K562 (cell line): Measurements from ENCODE around the gene TPSAB1. TPM values are rescaled to one million over a fixed set of nuclear protein-coding genes. Genes with fewer than 3 reads are reported as not detected.
"Not testable (repeated sequence)": the region's sequence is repeated elsewhere in the genome, so short reads cannot be mapped to it uniquely, and the experiment has no call there.

Experiments
- ATAC-seq: fragments of 200-7000 bp; cut with Tn5 transposase; 3 replicates; pipeline ENCODE4 v1.9.1; 2020; ENCODE audit warnings: moderate library complexity
- BruUV-seq: library from RNA; stranded (reverse); fragments of 400-500 nt; replicated peaks from 2 replicates; lab custom pipeline; 2021; lab: Mats Ljungman, UMichigan
- CTCF ChIA-PET: fragments of 300-600 bp; formaldehyde crosslinking; extraction: SDS; loops from one replicate; lab custom pipeline; 2021; ENCODE audit warnings: low intra/inter-chr PET ratio; lab: Yijun Ruan, JAX
- POLR2A ChIA-PET: fragments of 300-600, 350-650 bp; sonication (Branson Sonifier 250); formaldehyde crosslinking; extraction: SDS; loops from one replicate; lab custom pipeline; 2021; ENCODE audit warnings: antibody characterized with exemption, inconsistent platforms; lab: Yijun Ruan, JAX
- DNase-seq, 4 experiments: peaks; one replicate each; pipeline versions ENCODE4 v3.0.0 to v3.0.0-alpha.2; 2011 to 2018; ENCODE audit warnings: low spot score in 3 of 4, mixed read lengths in 3 of 4; ENCODE audit errors: extremely low read depth in 1 of 4
- FAIRE-seq: peaks from 2 replicates; lab custom pipeline; 2011; peaks lifted over from hg19 to GRCh38; lab: Jason Lieb, UNC
- H2AFZ ChIP-seq: 2 replicates; pipeline ENCODE4 v1.6.0; 2011; ENCODE audit warnings: low read depth, low read length, control low read depth, inconsistent platforms
- H3K27ac ChIP-seq: fragments of 200-600 bp; 3 replicates; pipeline ENCODE4 v1.8.0; 2011; ENCODE audit warnings: low read depth, mild to moderate bottlenecking, control low read depth, inconsistent platforms, low read length, moderate library complexity, mixed read lengths; ENCODE audit errors: extremely low read depth
- H3K27me3 ChIP-seq, 2 experiments: fragments of 300-600 bp in 1 of 2; 2 replicates in 1 of 2; 3 replicates in 1 of 2; pipeline versions ENCODE4 v1.6.0 to v1.8.0; 2011; ENCODE audit warnings: inconsistent platforms in 2 of 2, low read length in 2 of 2, mild to moderate bottlenecking in 1 of 2, mixed read lengths in 1 of 2, moderate library complexity in 1 of 2; ENCODE audit not compliant: control insufficient read depth in 2 of 2, insufficient read depth in 2 of 2
- H3K36me3 ChIP-seq: fragments of 300-600 bp; 3 replicates; pipeline ENCODE4 v1.8.0; 2011; ENCODE audit warnings: mild to moderate bottlenecking, low read length, inconsistent platforms; ENCODE audit not compliant: control insufficient read depth, insufficient read depth
- H3K4me1 ChIP-seq, 2 experiments: fragments of 200-600 bp in 1 of 2; replicated peaks in 1 of 2; 2 replicates in 1 of 2; 3 replicates in 1 of 2; pipeline versions ENCODE4 v1.5.1 to v1.8.0; 2011; ENCODE audit warnings: inconsistent platforms in 2 of 2, low read length in 2 of 2, mild to moderate bottlenecking in 1 of 2, mixed read lengths in 1 of 2, moderate library complexity in 1 of 2; ENCODE audit not compliant: control insufficient read depth in 2 of 2, insufficient read depth in 2 of 2
- H3K4me2 ChIP-seq: 2 replicates; pipeline ENCODE4 v1.6.1; 2011; ENCODE audit warnings: low read length, control low read depth, inconsistent platforms, mixed read lengths; ENCODE audit not compliant: insufficient read depth
- H3K4me3 ChIP-seq: fragments of 200-600 bp; sonication (generic), shearing (Covaris generic); 2 replicates; pipeline ENCODE4 v1.5.1; 2016; ENCODE audit warnings: control low read depth, inconsistent platforms
- H3K79me2 ChIP-seq: fragments of 200-600 bp; 3 replicates; pipeline ENCODE4 v1.8.0; 2011; ENCODE audit warnings: low read length, inconsistent platforms; ENCODE audit not compliant: control insufficient read depth, insufficient read depth
- H3K9ac ChIP-seq, 2 experiments: 2 replicates each; pipeline versions ENCODE4 v1.6.0 to v1.6.1; 2011; ENCODE audit warnings: low read depth in 2 of 2, low read length in 2 of 2, control low read depth in 1 of 2, inconsistent platforms in 1 of 2, mild to moderate bottlenecking in 1 of 2, mixed read lengths in 1 of 2; ENCODE audit not compliant: insufficient read depth in 1 of 2
- H3K9me1 ChIP-seq: one replicate; pipeline ENCODE4 v1.6.0; 2011; ENCODE audit warnings: inconsistent platforms, mild to moderate bottlenecking, low read length, moderate library complexity; ENCODE audit not compliant: control insufficient read depth, insufficient read depth
- H3K9me3 ChIP-seq: replicated peaks from 2 replicates; pipeline ENCODE4 v1.5.1; 2011; ENCODE audit warnings: low read depth, low read length, inconsistent platforms; ENCODE audit not compliant: control insufficient read depth, insufficient read depth
- H4K20me1 ChIP-seq: replicated peaks from 2 replicates; pipeline ENCODE4 v1.6.1; 2011; ENCODE audit warnings: low read length, inconsistent platforms, mixed read lengths; ENCODE audit not compliant: control insufficient read depth, insufficient read depth
- WGBS: fragments of 100-300 bp; shearing (Covaris generic); methylation state at CpG from one replicate; pipeline ENCODE4 v1.1.6; 2016; ENCODE audit warnings: low coverage, mixed read lengths; ENCODE audit not compliant: insufficient coverage; ENCODE audit errors: missing lambda C conversion rate; 5-methylcytosine and 5-hydroxymethylcytosine counted together
- in situ Hi-C: fragments of 300-500 bp; cut with MboI; formaldehyde crosslinking; loops from 4 replicates; pipeline ENCODE4 v1.15.0; 2018; ENCODE audit warnings: inconsistent platforms, mixed read lengths
- intact Hi-C: fragments of 100-400 bp; cut with micrococcal nuclease; formaldehyde crosslinking; loops from 2 replicates; pipeline ENCODE4 v1.14.2; 2022
- polyA plus RNA-seq, 8 experiments: library from polyadenylated mRNA; depleted of rRNA in 4 of 8; stranded (reverse) in 5 of 8; unstranded in 3 of 8; fragments of >200 nt; fragmentation: Nextera tagmentation in 2 of 8; fragmentation: Illumina TruSeq in 1 of 8; extraction: Ambion mirVana in 2 of 8; extraction: Trizol in 1 of 8; gene quantifications; 2 replicates each; pipeline versions ENCODE4 v1.2.1 to v1.2.3, GENCODE V29; 2011 to 2014; ENCODE audit warnings: inconsistent platforms in 1 of 8, missing spikeins in 1 of 8
- total RNA-seq, 7 experiments: library from RNA; depleted of rRNA in 6 of 7; stranded (reverse); fragments of >200 nt in 6 of 7; fragmentation: Illumina TruSeq in 2 of 7; extraction: Trizol in 2 of 7; gene quantifications; 2 replicates each; pipeline versions ENCODE4 v1.2.1 to v1.2.3, GENCODE V29; 2011 to 2021; ENCODE audit warnings: low replicate concordance in 1 of 7

Gene TPSAB1
- total and polyA plus RNA-seq, 9 of the 15 experiments (the other 6 are each of a cell fraction or from before 2014, with no cell fraction given): not detected

DNA sequence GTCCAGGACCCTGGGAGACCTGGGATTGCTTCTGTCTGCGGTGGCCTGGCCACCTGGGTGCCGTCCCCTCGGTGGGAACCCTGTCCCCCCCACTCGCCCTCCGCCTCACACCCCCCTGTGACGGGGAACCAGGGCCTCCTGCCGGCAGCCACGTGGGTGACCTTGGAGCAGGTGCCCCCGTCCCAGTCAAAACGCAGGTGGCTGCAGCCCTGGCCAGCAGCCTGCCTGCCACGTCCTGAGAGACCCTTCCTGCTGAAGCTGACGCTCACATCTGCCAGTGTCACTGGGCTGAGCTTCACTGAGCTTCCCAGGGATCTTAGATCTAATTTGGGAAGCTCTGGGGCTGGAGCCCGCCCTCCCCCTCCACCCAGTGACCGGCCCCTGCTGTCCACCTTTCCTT lies 13.8 kb upstream of the TPSAB1 start:
- in situ Hi-C loops, ATAC-seq: not testable (repeated sequence)

DNA sequence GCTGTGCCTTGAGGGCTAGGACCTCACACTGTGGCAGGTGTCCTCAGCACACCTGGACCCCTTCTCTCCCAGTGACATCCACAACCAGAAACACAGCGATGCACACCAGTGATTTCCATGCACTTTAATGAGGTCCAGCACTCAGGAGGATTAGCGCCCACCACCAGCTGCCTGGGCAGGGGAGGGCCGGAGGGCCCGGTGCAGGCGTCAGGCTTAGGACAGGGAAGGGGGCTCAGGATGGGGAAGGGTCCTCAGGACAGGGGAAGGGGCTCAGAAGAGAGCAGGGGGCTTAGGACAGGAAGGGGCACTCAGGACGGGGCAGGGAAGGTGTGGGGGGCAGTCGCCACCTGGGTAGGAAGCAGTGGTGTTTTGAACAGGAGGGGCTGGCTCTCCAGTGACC lies 12.3 kb upstream of the TPSAB1 start:
- H3K36me3 ChIP-seq, in situ Hi-C loops, H3K4me2 ChIP-seq, BruUV-seq, H3K9me1 ChIP-seq, H3K79me2 ChIP-seq, ATAC-seq, POLR2A ChIA-PET, CTCF ChIA-PET, H3K9ac ChIP-seq, H3K4me3 ChIP-seq, H2AFZ ChIP-seq, intact Hi-C loops, H4K20me1 ChIP-seq, DNase-seq, FAIRE-seq, H3K9me3 ChIP-seq, H3K27ac ChIP-seq: not testable (repeated sequence)
- WGBS: 20% methylated on average over 4 of the region's 7 CpGs
- Histone ChIP-seq H3K4me1 (peaks cover 0 to 21% of the 10 kb centered on the region in 2 experiments; a peak in 2 of 5 replicates), H3K27me3 (peaks cover 2 to 23% of the 10 kb centered on the region in 2 experiments; a peak in 4 of 5 replicates)

More for the DNA sequence above, 13.8 kb upstream of the TPSAB1 start:
- Histone ChIP-seq H4K20me1 (peaks cover 13% of the 10 kb centered on the region; the same call in 1 of the 2 replicates), H3K27me3 (peaks cover 16 to 38% of the 10 kb centered on the region in 2 experiments), H3K4me1 (peaks cover 0 to 26% of the 10 kb centered on the region in 2 experiments; a peak in 2 of 5 replicates)
- H2AFZ ChIP-seq, H3K79me2 ChIP-seq, H3K9me3 ChIP-seq, BruUV-seq, CTCF ChIA-PET, H3K4me3 ChIP-seq, H3K27ac ChIP-seq, H3K4me2 ChIP-seq, H3K36me3 ChIP-seq, H3K9me1 ChIP-seq, H3K9ac ChIP-seq, intact Hi-C loops, FAIRE-seq, POLR2A ChIA-PET, DNase-seq: not testable (repeated sequence)
- 6% methylated on average over 8 of the region's 14 CpGs for WGBS

DNA sequence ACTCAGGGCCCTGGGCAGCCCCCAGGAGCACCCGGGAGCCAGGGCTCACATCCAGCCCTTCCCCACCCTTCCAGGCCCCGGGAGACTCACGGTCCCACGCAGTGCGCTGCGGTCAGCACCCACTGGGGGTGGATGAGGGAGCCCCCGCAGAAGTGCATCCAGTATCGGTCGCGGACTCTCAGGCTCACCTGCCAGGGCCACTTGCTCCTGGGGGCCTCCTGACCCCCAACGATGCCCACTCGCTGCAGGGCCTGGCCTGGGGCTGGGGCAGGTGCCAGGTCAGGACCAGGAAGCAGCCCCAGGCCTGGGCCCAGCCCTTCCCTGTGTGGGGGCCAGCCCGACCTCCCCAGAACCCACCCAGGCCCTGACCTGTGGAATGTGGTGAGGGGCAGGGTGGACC lies 11.0 kb upstream of the TPSAB1 start:
- H4K20me1 ChIP-seq, CTCF ChIA-PET, intact Hi-C loops, H3K27ac ChIP-seq, H3K9me1 ChIP-seq, ATAC-seq, H3K79me2 ChIP-seq, H3K36me3 ChIP-seq, POLR2A ChIA-PET, H3K9me3 ChIP-seq, BruUV-seq, H3K9ac ChIP-seq, DNase-seq, FAIRE-seq, H3K4me2 ChIP-seq, H2AFZ ChIP-seq, H3K4me3 ChIP-seq, in situ Hi-C loops: not testable (repeated sequence)
- peaks cover 0 to 11% of the 10 kb centered on the region in 2 experiments; a peak in 3 of 5 replicates for H3K27me3 ChIP-seq
- H3K4me1 ChIP-seq: peaks cover 0 to 13% of the 10 kb centered on the region in 2 experiments; a peak in 1 of 5 replicates
- 4% methylated on average over 5 of the region's 13 CpGs for WGBS

DNA sequence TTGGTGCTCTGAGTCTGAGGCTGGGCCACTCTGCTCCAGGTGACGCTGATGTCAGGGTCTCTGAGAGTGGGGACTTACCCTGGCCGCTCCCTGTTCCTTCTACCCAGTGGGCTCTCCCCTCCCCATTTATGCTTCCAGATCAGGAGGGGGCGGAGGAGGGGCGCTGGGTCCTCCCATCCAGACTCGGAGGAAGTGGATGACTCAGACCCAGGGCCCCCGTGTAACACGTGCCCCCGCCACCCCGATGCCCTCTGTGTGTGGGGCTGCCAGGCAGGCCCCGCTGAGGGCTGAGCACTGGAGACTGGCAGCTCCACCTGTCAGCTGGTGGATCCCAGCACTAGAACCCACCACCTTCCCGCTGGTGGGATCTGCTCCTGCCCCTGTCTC lies 10.4 kb upstream of the TPSAB1 start, which contains the start of gene TPSB2:
TSS of gene TPSB2 (minus strand) at position 101 of the 387 bp plus-strand sequence. CDS start 233 bp downstream, outside the sequence.
- intact Hi-C loops, in situ Hi-C loops, H3K79me2 ChIP-seq, H3K4me1 ChIP-seq, H3K4me3 ChIP-seq, H3K4me2 ChIP-seq, ATAC-seq, H3K9me3 ChIP-seq, H3K27me3 ChIP-seq, H3K9ac ChIP-seq, H3K36me3 ChIP-seq, H3K9me1 ChIP-seq, CTCF ChIA-PET, BruUV-seq, POLR2A ChIA-PET, H2AFZ ChIP-seq, DNase-seq, H4K20me1 ChIP-seq, FAIRE-seq, H3K27ac ChIP-seq: not testable (repeated sequence)
- no CpG with 5 or more reads among the region's 11 CpGs for WGBS
